Thyroid gland (tissue), 4 donors: ENCODE measurements around the gene MS4A10. TPM values are rescaled to one million over a fixed set of nuclear protein-coding genes. Genes with fewer than 3 reads are reported as not detected.

ENCODE experiments used
- DNase-seq, 2 donors: peaks; one replicate each; pipeline ENCODE4 v3.0.0-alpha.2; 2019
- H3K27ac ChIP-seq, 3 donors: fragments of 200-600 bp; sonication (generic); 1 replicate in 2 of 3; 2 replicates in 1 of 3; pipeline ENCODE4 v1.5.1; 2016 to 2019; ENCODE audit warnings: mild to moderate bottlenecking in 1 of 3, moderate library complexity in 1 of 3
- H3K27me3 ChIP-seq: fragments of 200-600 bp; sonication (generic); one replicate; pipeline ENCODE4 v1.5.1; 2019
- H3K36me3 ChIP-seq, 2 donors: fragments of 200-600 bp; sonication (generic); one replicate each; pipeline ENCODE4 v1.5.1; 2016 to 2019
- H3K4me1 ChIP-seq, 2 donors: fragments of 200-600 bp; sonication (generic); one replicate each; pipeline ENCODE4 v1.5.1; 2017 to 2019
- H3K4me3 ChIP-seq, 3 donors: fragments of 200-600 bp; sonication (generic); replicated peaks in 1 of 3; 1 replicate in 2 of 3; 2 replicates in 1 of 3; pipeline ENCODE4 v1.5.1; 2016; ENCODE audit warnings: mild to moderate bottlenecking in 1 of 3
- H3K9me3 ChIP-seq: fragments of 200-600 bp; sonication (generic); one replicate; pipeline ENCODE4 v1.5.1; 2017
- POLR2A ChIP-seq, 2 donors: fragments of 450-650 bp; IDR thresholded peaks; one replicate each; pipeline ENCODE4 v1.6.1; 2017; ENCODE audit warnings: antibody characterized with exemption in 2 of 2, mild to moderate bottlenecking in 2 of 2, moderate library complexity in 1 of 2
- WGBS, 2 donors: methylation state at CpG; one replicate each; pipeline ENCODE4 v1.1.5; 2017; 5-methylcytosine and 5-hydroxymethylcytosine counted together
- intact Hi-C: fragments of 100-400 bp; cut with DNase I; formaldehyde crosslinking; loops from one replicate; pipeline ENCODE4 v1.15.1; 2023
- total RNA-seq, 4 donors: library from RNA; depleted of rRNA; stranded (reverse); fragments of >200 nt; gene quantifications; one replicate each; pipeline ENCODE4 v1.2.3, GENCODE V29; 2016
- TF ChIP-seq, protein P1 (sequence below), 6 experiments: fragments of 200-600 bp in 3 of 6; fragments of 450-650 bp in 3 of 6; sonication (generic) in 3 of 6; IDR thresholded peaks; one replicate each; pipeline ENCODE4 v1.5.1; 2016 to 2019; ENCODE audit warnings: antibody characterized with exemption in 6 of 6, mild to moderate bottlenecking in 2 of 6, inconsistent platforms in 1 of 6, moderate library complexity in 1 of 6

The MS4A10 gene
- total RNA-seq, 4 donors from 2014 or later: not detected

GRCh38 chr11:60848714-60849151 is 63.6 kb downstream of the MS4A10 start:
- H3K27ac ChIP-seq: no peak overlapping the region
- TF ChIP-seq, protein P1, sequence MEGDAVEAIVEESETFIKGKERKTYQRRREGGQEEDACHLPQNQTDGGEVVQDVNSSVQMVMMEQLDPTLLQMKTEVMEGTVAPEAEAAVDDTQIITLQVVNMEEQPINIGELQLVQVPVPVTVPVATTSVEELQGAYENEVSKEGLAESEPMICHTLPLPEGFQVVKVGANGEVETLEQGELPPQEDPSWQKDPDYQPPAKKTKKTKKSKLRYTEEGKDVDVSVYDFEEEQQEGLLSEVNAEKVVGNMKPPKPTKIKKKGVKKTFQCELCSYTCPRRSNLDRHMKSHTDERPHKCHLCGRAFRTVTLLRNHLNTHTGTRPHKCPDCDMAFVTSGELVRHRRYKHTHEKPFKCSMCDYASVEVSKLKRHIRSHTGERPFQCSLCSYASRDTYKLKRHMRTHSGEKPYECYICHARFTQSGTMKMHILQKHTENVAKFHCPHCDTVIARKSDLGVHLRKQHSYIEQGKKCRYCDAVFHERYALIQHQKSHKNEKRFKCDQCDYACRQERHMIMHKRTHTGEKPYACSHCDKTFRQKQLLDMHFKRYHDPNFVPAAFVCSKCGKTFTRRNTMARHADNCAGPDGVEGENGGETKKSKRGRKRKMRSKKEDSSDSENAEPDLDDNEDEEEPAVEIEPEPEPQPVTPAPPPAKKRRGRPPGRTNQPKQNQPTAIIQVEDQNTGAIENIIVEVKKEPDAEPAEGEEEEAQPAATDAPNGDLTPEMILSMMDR (IDR thresholded peaks at IDR 0.05): no peak
- TF ChIP-seq POLR2A (IDR thresholded peaks at IDR 0.05): no peak
- intact Hi-C loops: no loop called here
- DNase-seq: no peak
- no peak overlapping the region for H3K4me3 ChIP-seq
- peaks cover 3 to 5% of the 10 kb centered on the region in 2 donors for H3K4me1 ChIP-seq
- H3K36me3 ChIP-seq: peaks cover 14 to 16% of the 10 kb centered on the region in 2 donors
- no peaks in the 10 kb centered on the region for H3K27me3 ChIP-seq
- H3K9me3 ChIP-seq: no peaks in the 10 kb centered on the region
- WGBS, 2 donors: 86 to 93% methylated on average over 7 to 10 of the region's 10 CpGs

GRCh38 chr11:60849641-60850520 is 64.7 kb downstream of the MS4A10 start:
- DNase-seq: no peak
- Histone ChIP-seq H3K27me3 (no peaks in the 10 kb centered on the region), H3K27ac (no peak overlapping the region), H3K36me3 (peaks cover 14 to 16% of the 10 kb centered on the region in 2 donors), H3K4me3 (no peak overlapping the region), H3K9me3 (no peaks in the 10 kb centered on the region), H3K4me1 (no peaks in the 10 kb centered on the region)
- intact Hi-C loops: no loop called here
- WGBS, 2 donors: 91 to 92% methylated on average over 22 to 25 of the region's 29 CpGs
- TF ChIP-seq POLR2A (IDR thresholded peaks at IDR 0.05): no peak
- TF ChIP-seq, protein P1 (IDR thresholded peaks at IDR 0.05): no peak

Other genes starting within 250 kb of the MS4A10 start
- not detected for gene MS4A8, start 85.7 kb upstream of the MS4A10 start, total RNA-seq
- gene MS4A18, start 60.6 kb upstream of the MS4A10 start, total RNA-seq: not detected
- gene MS4A15, start 28.5 kb upstream of the MS4A10 start, total RNA-seq: not detected
- gene CCDC86, start 56.8 kb downstream of the MS4A10 start, total RNA-seq: 10 to 100 TPM in 2 of 4 donors, 1 to 10 TPM in 2; 6.7 to 19.6 (median 14.2) TPM
- under 1 TPM in 1 of 4 donors, not detected in 3; 0.11 TPM for gene PTGDR2, start 70.6 kb downstream of the MS4A10 start, total RNA-seq
- gene ZP1, start 82.2 kb downstream of the MS4A10 start, total RNA-seq: not detected
- 10 to 100 TPM; 38.0 to 94.4 (median 71.5) TPM for gene PRPF19, start 121.3 kb downstream of the MS4A10 start, total RNA-seq
- 100 to 1,000 TPM in 2 of 4 donors, 10 to 100 TPM in 2; 61.9 to 105 (median 96.0) TPM for gene TMEM109, start 128.8 kb downstream of the MS4A10 start, total RNA-seq
- 1 to 10 TPM; 3.3 to 8.3 (median 3.9) TPM for gene TMEM132A, start 139.1 kb downstream of the MS4A10 start, total RNA-seq
- gene SLC15A3, start 166.8 kb downstream of the MS4A10 start, total RNA-seq: 10 to 100 TPM in 2 of 4 donors, 1 to 10 TPM in 2; 6.3 to 16.5 (median 8.9) TPM
- gene CD6, start 186.3 kb downstream of the MS4A10 start, total RNA-seq: 1 to 10 TPM in 1 of 4 donors, under 1 TPM in 3; 0.40 to 2.7 (median 0.69) TPM